ENCODE measurements around the gene C3orf20.

Gene C3orf20

GRCh38 chr3:14792691-14793121, 117.8 kb downstream of the C3orf20 start:
- H3K4me1 ChIP-seq (ENCODE audit: control extremely low read depth in 1 of 4, control insufficient read depth in 4 of 4, insufficient read depth in 4 of 4, low read length in 3 of 4) = peaks cover 0 to 13% (median 3%) of the 10 kb centered on the region in 4 experiments
- WGBS (ENCODE audit: insufficient coverage) = 97% methylated on average over 8 of the region's 9 CpGs
- H3K36me3 ChIP-seq (ENCODE audit: control insufficient read depth in 4 of 4, insufficient read depth in 4 of 4, low read length in 3 of 4) = no peaks in the 10 kb centered on the region
- H3K4me3 ChIP-seq (ENCODE audit: control insufficient read depth in 1 of 7, extremely low read depth in 1 of 7, insufficient read depth in 4 of 7, low read depth in 2 of 7, low read length in 6 of 7) = no peak overlapping the region
- ChIA-PET CTCF (interaction anchor here (1.2 to 17.8 kb wide), 8 partner anchors 9 to 125 kb away, joined by 3 to 337 read pairs (median 8); no protein-coding TSS in a partner anchor), POLR2A (interaction anchor here (0.9 kb wide), 1 partner anchor 21 kb away, joined by 3 read pairs; no protein-coding TSS in a partner anchor)
- no peaks in the 10 kb centered on the region for H3K27me3 ChIP-seq (replicated peaks in 2 of 5; ENCODE audit: control insufficient read depth in 4 of 5, insufficient read depth in 5 of 5, low read length in 4 of 5)
- no peaks in the 10 kb centered on the region for H3K9me3 ChIP-seq (ENCODE audit: control extremely low read depth in 1 of 5, control insufficient read depth in 4 of 5, insufficient read depth in 2 of 5, low read depth in 1 of 5, low read length in 4 of 5)
- DNase-seq = no peak
- H3K27ac ChIP-seq (ENCODE audit: insufficient read depth in 1 of 2, low read depth in 1 of 2, low read length in 2 of 2, poor library complexity in 1 of 2, severe bottlenecking in 2 of 2) = no peak overlapping the region

GRCh38 chr3:14793126-14793857, 118.4 kb downstream of the C3orf20 start:
- H3K27me3 ChIP-seq (replicated peaks in 2 of 5; ENCODE audit: control insufficient read depth in 4 of 5, insufficient read depth in 5 of 5, low read length in 4 of 5) = no peaks in the 10 kb centered on the region
- CTCF ChIA-PET = interaction anchor here (1.0 to 17.8 kb wide), 12 partner anchors 9 to 140 kb away, joined by 3 to 337 read pairs (median 3); no protein-coding TSS in a partner anchor

GRCh38 chr3:14793858-14794234, 118.9 kb downstream of the C3orf20 start:
- DNase-seq = no peak
- 100% methylated on average over 4 of the region's 5 CpGs for WGBS (ENCODE audit: insufficient coverage)
- ChIA-PET POLR2A (no interaction called here), CTCF (interaction anchor here (1.0 to 17.8 kb wide), 9 partner anchors 8 to 140 kb away, joined by 3 to 337 read pairs (median 3); no protein-coding TSS in a partner anchor)
- Histone ChIP-seq H3K4me1 (ENCODE audit: control extremely low read depth in 1 of 4, control insufficient read depth in 4 of 4, insufficient read depth in 4 of 4, low read length in 3 of 4) (peaks cover 0 to 13% (median 3%) of the 10 kb centered on the region in 4 experiments), H3K27ac (ENCODE audit: insufficient read depth in 1 of 2, low read depth in 1 of 2, low read length in 2 of 2, poor library complexity in 1 of 2, severe bottlenecking in 2 of 2) (no peak overlapping the region), H3K4me3 (ENCODE audit: control insufficient read depth in 1 of 7, extremely low read depth in 1 of 7, insufficient read depth in 4 of 7, low read depth in 2 of 7, low read length in 6 of 7) (no peak overlapping the region), H3K27me3 (replicated peaks in 2 of 5; ENCODE audit: control insufficient read depth in 4 of 5, insufficient read depth in 5 of 5, low read length in 4 of 5) (no peaks in the 10 kb centered on the region), H3K9me3 (ENCODE audit: control extremely low read depth in 1 of 5, control insufficient read depth in 4 of 5, insufficient read depth in 2 of 5, low read depth in 1 of 5, low read length in 4 of 5) (no peaks in the 10 kb centered on the region), H3K36me3 (ENCODE audit: control insufficient read depth in 4 of 4, insufficient read depth in 4 of 4, low read length in 3 of 4) (no peaks in the 10 kb centered on the region)

More at GRCh38 chr3:14793126-14793857, 118.4 kb downstream of the C3orf20 start:
- POLR2A ChIA-PET = interaction anchor here (0.9 kb wide), 1 partner anchor 21 kb away, joined by 3 read pairs; no protein-coding TSS in a partner anchor
- H3K36me3 ChIP-seq (ENCODE audit: control insufficient read depth in 4 of 4, insufficient read depth in 4 of 4, low read length in 3 of 4) = no peaks in the 10 kb centered on the region
- no peak overlapping the region for H3K4me3 ChIP-seq (ENCODE audit: control insufficient read depth in 1 of 7, extremely low read depth in 1 of 7, insufficient read depth in 4 of 7, low read depth in 2 of 7, low read length in 6 of 7)
- H3K27ac ChIP-seq (ENCODE audit: insufficient read depth in 1 of 2, low read depth in 1 of 2, low read length in 2 of 2, poor library complexity in 1 of 2, severe bottlenecking in 2 of 2) = no peak overlapping the region
- peaks cover 0 to 13% (median 3%) of the 10 kb centered on the region in 4 experiments for H3K4me1 ChIP-seq (ENCODE audit: control extremely low read depth in 1 of 4, control insufficient read depth in 4 of 4, insufficient read depth in 4 of 4, low read length in 3 of 4)
- DNase-seq = no peak
- no peaks in the 10 kb centered on the region for H3K9me3 ChIP-seq (ENCODE audit: control extremely low read depth in 1 of 5, control insufficient read depth in 4 of 5, insufficient read depth in 2 of 5, low read depth in 1 of 5, low read length in 4 of 5)
- 64% methylated on average over 9 of the region's 15 CpGs for WGBS (ENCODE audit: insufficient coverage)

- WGBS (ENCODE audit: insufficient coverage) = 100% methylated on average over 2 of the region's 2 CpGs
- Histone ChIP-seq H3K27me3 (replicated peaks in 2 of 5; ENCODE audit: control insufficient read depth in 4 of 5, insufficient read depth in 5 of 5, low read length in 4 of 5) (no peaks in the 10 kb centered on the region), H3K36me3 (ENCODE audit: control insufficient read depth in 4 of 4, insufficient read depth in 4 of 4, low read length in 3 of 4) (no peaks in the 10 kb centered on the region), H3K9me3 (ENCODE audit: control extremely low read depth in 1 of 5, control insufficient read depth in 4 of 5, insufficient read depth in 2 of 5, low read depth in 1 of 5, low read length in 4 of 5) (no peaks in the 10 kb centered on the region), H3K4me1 (ENCODE audit: control extremely low read depth in 1 of 4, control insufficient read depth in 4 of 4, insufficient read depth in 4 of 4, low read length in 3 of 4) (peaks cover 0 to 13% (median 3%) of the 10 kb centered on the region in 4 experiments), H3K27ac (ENCODE audit: insufficient read depth in 1 of 2, low read depth in 1 of 2, low read length in 2 of 2, poor library complexity in 1 of 2, severe bottlenecking in 2 of 2) (no peak overlapping the region), H3K4me3 (ENCODE audit: control insufficient read depth in 1 of 7, extremely low read depth in 1 of 7, insufficient read depth in 4 of 7, low read depth in 2 of 7, low read length in 6 of 7) (no peak overlapping the region)
- CTCF ChIA-PET = interaction anchor here (1.2 to 17.8 kb wide), 5 partner anchors 8 to 139 kb away, joined by 3 to 337 read pairs (median 3); no protein-coding TSS in a partner anchor
- DNase-seq = no peak
- POLR2A ChIA-PET = no interaction called here
Observed at GRCh38 chr3:14794435-14794834, 119.5 kb downstream of the C3orf20 start.

GRCh38 chr3:14795996-14796395, 121.1 kb downstream of the C3orf20 start:
- H3K9me3 ChIP-seq (ENCODE audit: control extremely low read depth in 1 of 5, control insufficient read depth in 4 of 5, insufficient read depth in 2 of 5, low read depth in 1 of 5, low read length in 4 of 5) = peaks cover 0 to 2% (median 0%) of the 10 kb centered on the region in 5 experiments
- POLR2A ChIA-PET = no interaction called here
- no peak overlapping the region for H3K27ac ChIP-seq (ENCODE audit: insufficient read depth in 1 of 2, low read depth in 1 of 2, low read length in 2 of 2, poor library complexity in 1 of 2, severe bottlenecking in 2 of 2)
- no peaks in the 10 kb centered on the region for H3K36me3 ChIP-seq (ENCODE audit: control insufficient read depth in 4 of 4, insufficient read depth in 4 of 4, low read length in 3 of 4)
- H3K27me3 ChIP-seq (replicated peaks in 2 of 5; ENCODE audit: control insufficient read depth in 4 of 5, insufficient read depth in 5 of 5, low read length in 4 of 5) = no peaks in the 10 kb centered on the region
- CTCF ChIA-PET = interaction anchor here (1.3 to 17.8 kb wide), 4 partner anchors 15 to 122 kb away, joined by 3 to 337 read pairs (median 5); no protein-coding TSS in a partner anchor
- DNase-seq = no peak
- WGBS (ENCODE audit: insufficient coverage) = 91% methylated on average over 2 of the region's 2 CpGs
- H3K4me3 ChIP-seq (ENCODE audit: control insufficient read depth in 1 of 7, extremely low read depth in 1 of 7, insufficient read depth in 4 of 7, low read depth in 2 of 7, low read length in 6 of 7) = no peak overlapping the region
- H3K4me1 ChIP-seq (ENCODE audit: control extremely low read depth in 1 of 4, control insufficient read depth in 4 of 4, insufficient read depth in 4 of 4, low read length in 3 of 4) = peaks cover 0 to 13% (median 3%) of the 10 kb centered on the region in 4 experiments

- DNase-seq = no peak
- H3K4me1 ChIP-seq (ENCODE audit: control extremely low read depth in 1 of 4, control insufficient read depth in 4 of 4, insufficient read depth in 4 of 4, low read length in 3 of 4) = peaks cover 0 to 13% (median 3%) of the 10 kb centered on the region in 4 experiments
- no peaks in the 10 kb centered on the region for H3K27me3 ChIP-seq (replicated peaks in 2 of 5; ENCODE audit: control insufficient read depth in 4 of 5, insufficient read depth in 5 of 5, low read length in 4 of 5)
- POLR2A ChIA-PET = no interaction called here
- H3K4me3 ChIP-seq (ENCODE audit: control insufficient read depth in 1 of 7, extremely low read depth in 1 of 7, insufficient read depth in 4 of 7, low read depth in 2 of 7, low read length in 6 of 7) = no peak overlapping the region
- no peaks in the 10 kb centered on the region for H3K36me3 ChIP-seq (ENCODE audit: control insufficient read depth in 4 of 4, insufficient read depth in 4 of 4, low read length in 3 of 4)
- CTCF ChIA-PET = interaction anchor here (1.1 to 17.8 kb wide), 4 partner anchors 15 to 121 kb away, joined by 3 to 337 read pairs (median 4); no protein-coding TSS in a partner anchor
- H3K27ac ChIP-seq (ENCODE audit: insufficient read depth in 1 of 2, low read depth in 1 of 2, low read length in 2 of 2, poor library complexity in 1 of 2, severe bottlenecking in 2 of 2) = no peak overlapping the region
- 83% methylated on average over 6 of the region's 14 CpGs for WGBS (ENCODE audit: insufficient coverage)
- peaks cover 0 to 2% (median 0%) of the 10 kb centered on the region in 5 experiments for H3K9me3 ChIP-seq (ENCODE audit: control extremely low read depth in 1 of 5, control insufficient read depth in 4 of 5, insufficient read depth in 2 of 5, low read depth in 1 of 5, low read length in 4 of 5)
Observed at GRCh38 chr3:14796403-14797077, 121.6 kb downstream of the C3orf20 start.

Measured in common myeloid progenitor, CD34-positive (primary cell).